Urothelium cell line (cell line): Measurements from ENCODE around the gene UGT2B7.
"Not testable (repeated sequence)": the region's sequence is repeated elsewhere in the genome, so short reads cannot be mapped to it uniquely, and the experiment has no call there.

Source experiments
- DNase-seq: peaks from one replicate; pipeline ENCODE4 v3.0.0; 2011; ENCODE audit warnings: low spot score, mixed read lengths
- FAIRE-seq: peaks from 2 replicates; lab custom pipeline; 2011; peaks lifted over from hg19 to GRCh38; lab: Jason Lieb, UNC

UGT2B7 gene

GRCh38 chr4:69078852-69079251 lies 17.4 kb upstream of the UGT2B7 start:
- DNase-seq (no peak), FAIRE-seq (no peak)

- no peak for DNase-seq
- FAIRE-seq, result no peak
These were observed 7.8 kb upstream of the UGT2B7 start for GRCh38 chr4:69088473-69088872.

DNA sequence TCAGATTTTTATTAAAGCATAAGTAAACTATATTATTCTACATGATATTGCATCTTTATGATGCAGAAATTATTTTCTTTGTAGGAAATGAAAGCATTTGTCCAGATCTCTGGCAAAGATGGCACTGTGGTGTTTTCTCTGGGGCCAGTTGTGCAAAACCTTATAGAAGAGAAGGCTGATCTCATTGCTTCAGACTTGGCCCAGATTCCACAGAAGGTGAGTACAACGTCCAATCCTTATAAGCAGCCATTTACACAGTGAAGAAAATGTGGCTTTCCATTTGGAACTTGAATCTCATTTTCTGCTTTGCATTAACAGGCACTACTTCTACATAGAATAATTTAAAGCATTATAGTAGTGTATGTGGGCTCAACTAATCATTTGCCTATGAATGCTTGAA lies 6.9 kb upstream of the UGT2B7 start:
- no peak for FAIRE-seq
- DNase-seq, result no peak

GRCh38 chr4:69092190-69092589 lies 4.1 kb upstream of the UGT2B7 start:
- DNase-seq (peak; percentile 18), FAIRE-seq (no peak)

GRCh38 chr4:69092980-69093568 lies 3.2 kb upstream of the UGT2B7 start:
- FAIRE-seq (no peak), DNase-seq (no peak)

DNA sequence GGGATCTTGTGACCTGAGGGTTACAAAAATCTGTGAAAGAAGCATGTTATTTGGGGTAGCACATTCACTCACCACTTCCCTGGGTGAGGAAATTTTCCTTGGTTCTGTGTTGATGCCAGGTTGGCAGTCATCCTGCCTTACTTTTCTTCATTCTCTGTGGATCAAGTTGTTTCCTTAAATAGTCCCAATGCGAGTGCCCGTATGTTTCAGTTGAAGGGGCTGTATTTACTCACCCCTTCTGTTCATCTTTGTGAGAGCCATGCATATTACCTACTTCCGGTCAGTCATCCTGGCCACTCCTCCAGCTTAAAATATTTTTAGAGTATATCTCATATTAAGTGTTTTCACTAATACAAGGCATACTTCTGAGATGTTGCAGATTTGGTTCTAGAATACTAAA lies 2.6 kb upstream of the UGT2B7 start:
- FAIRE-seq, result no peak
- no peak for DNase-seq

- FAIRE-seq (no peak), DNase-seq (peak; percentile 5)
These were observed 958 bp upstream of the UGT2B7 start for GRCh38 chr4:69095301-69095731.

DNA sequence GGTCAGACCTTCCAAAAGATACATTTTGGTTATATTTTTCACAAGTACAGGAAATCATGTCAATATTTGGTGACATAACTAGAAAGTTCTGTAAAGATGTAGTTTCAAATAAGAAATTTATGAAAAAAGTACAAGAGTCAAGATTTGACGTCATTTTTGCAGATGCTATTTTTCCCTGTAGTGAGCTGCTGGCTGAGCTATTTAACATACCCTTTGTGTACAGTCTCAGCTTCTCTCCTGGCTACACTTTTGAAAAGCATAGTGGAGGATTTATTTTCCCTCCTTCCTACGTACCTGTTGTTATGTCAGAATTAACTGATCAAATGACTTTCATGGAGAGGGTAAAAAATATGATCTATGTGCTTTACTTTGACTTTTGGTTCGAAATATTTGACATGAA lies 536 bp downstream of the UGT2B7 start:
- FAIRE-seq, result no peak
- DNase-seq, result no peak

DNA sequence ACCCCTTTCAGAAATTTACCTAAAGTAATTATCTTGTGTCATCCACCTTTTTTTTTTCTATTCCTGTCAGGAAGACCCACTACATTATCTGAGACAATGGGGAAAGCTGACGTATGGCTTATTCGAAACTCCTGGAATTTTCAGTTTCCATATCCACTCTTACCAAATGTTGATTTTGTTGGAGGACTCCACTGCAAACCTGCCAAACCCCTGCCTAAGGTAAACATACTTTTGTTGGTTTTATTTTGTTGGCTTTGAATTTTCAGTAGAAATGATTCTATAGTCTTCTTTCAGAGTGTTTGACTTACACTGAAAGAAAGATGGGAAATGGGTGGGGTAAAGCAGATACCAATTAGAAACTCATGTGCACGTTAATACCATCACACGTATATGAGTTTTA lies 2.2 kb downstream of the UGT2B7 start:
- FAIRE-seq (no peak), DNase-seq (no peak)

GRCh38 chr4:69099910-69100309 lies 3.6 kb downstream of the UGT2B7 start:
- no peak for DNase-seq
- no peak for FAIRE-seq

GRCh38 chr4:69102668-69103067 lies 6.4 kb downstream of the UGT2B7 start:
- DNase-seq, FAIRE-seq: not testable (repeated sequence)

DNA sequence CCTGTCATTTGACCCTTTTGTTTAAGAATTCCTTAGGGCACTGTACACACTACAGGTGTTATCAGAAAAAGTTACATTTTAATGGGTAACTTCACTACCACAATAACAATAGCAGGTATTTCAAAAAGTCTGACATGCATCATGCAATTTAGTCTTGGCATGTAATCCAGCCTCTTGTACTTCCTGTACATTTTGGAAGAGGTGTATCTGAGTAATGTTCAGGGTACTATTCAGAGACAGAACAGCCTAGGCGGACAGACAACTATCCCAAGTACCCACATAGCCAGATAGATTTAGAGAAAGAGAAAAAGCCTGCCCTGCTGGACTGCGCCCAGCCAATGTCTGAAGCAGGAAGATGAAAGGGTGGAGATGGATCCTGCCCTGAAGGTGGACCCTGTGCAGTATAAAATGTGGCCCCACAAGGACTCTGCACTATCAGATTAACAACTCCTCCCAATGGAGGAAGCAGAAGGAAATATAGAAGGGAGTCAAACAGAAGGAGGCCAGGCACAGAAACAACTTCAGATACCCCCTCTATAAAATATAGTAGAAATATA lies 8.5 kb downstream of the UGT2B7 start:
- peak; percentile 40 for FAIRE-seq
- no peak for DNase-seq

GRCh38 chr4:69115151-69115850 lies 19.0 kb downstream of the UGT2B7 start:
- DNase-seq, FAIRE-seq: not testable (repeated sequence)

- no peak for FAIRE-seq
These were observed 19.6 kb downstream of the UGT2B7 start for GRCh38 chr4:69115851-69116213.

GRCh38 chr4:69116645-69117321 lies 20.5 kb downstream of the UGT2B7 start:
- DNase-seq (no peak), FAIRE-seq (no peak)

More at GRCh38 chr4:69115851-69116213, 19.6 kb downstream of the UGT2B7 start:
- no peak for DNase-seq

DNA sequence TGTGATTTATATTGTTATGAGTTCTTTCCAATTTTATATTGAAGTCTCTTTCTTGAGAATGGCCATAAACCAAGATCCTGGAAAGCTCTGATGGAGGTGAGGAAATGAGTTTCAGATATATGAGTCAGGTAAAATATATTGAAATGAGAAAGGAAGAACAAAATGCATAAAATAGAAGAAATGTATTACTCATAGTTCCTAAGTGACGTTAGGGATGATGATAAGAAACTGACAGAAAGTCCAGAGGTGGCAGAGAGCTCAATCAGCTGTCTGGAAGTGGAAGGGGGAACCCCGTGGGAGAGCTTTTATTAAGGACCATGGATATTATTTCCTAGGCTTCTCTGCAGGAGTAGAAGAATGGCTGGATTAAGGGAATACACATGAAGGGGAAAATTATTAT lies 24.6 kb downstream of the UGT2B7 start:
- DNase-seq, result no peak
- FAIRE-seq, result no peak

GRCh38 chr4:69122476-69122875 lies 26.2 kb downstream of the UGT2B7 start:
- no peak for DNase-seq
- FAIRE-seq, result no peak

GRCh38 chr4:69124941-69125340 lies 28.7 kb downstream of the UGT2B7 start:
- FAIRE-seq, result no peak
- no peak for DNase-seq

DNA sequence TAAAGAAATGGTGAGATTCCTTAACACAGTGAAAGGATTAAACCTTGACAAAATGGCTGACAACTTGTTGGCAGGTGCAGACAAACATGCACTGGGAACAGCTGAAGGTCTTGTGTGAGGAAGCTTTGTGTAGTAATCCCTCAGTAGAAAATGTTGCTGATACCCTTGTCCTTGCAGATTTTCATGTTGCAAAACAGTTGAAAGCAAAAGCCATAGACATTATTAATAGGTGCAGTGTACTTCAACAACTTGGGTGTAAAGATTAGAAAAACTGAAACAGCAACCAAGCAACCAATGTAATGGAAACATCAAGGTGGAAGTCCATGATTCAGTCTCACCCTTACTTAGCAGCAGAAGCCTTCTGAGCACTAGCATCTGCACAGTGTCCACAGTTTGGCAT lies 29.8 kb downstream of the UGT2B7 start:
- DNase-seq (no peak), FAIRE-seq (no peak)

- DNase-seq (no peak), FAIRE-seq (no peak)
These were observed 37.7 kb downstream of the UGT2B7 start for GRCh38 chr4:69133993-69134392.

DNA sequence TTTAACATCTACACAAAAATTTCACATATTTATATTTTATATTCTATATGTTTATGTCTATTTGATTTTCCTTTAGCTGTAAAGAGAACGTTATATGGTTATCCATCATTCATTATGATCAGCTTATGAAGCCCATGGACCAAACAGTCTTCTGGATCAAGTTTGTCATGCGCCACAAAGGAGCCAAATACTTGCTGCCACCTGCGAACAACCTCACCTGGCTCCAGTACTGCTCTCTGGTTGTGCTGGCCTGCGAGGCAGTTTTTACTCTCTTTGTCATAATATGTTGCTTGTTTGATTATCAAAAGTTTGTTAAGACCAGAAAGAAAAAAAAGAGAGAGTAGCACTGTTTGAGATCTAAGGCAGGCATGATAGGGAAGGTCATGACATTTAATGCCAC lies 38.2 kb downstream of the UGT2B7 start:
- FAIRE-seq, result no peak
- DNase-seq, result no peak

DNA sequence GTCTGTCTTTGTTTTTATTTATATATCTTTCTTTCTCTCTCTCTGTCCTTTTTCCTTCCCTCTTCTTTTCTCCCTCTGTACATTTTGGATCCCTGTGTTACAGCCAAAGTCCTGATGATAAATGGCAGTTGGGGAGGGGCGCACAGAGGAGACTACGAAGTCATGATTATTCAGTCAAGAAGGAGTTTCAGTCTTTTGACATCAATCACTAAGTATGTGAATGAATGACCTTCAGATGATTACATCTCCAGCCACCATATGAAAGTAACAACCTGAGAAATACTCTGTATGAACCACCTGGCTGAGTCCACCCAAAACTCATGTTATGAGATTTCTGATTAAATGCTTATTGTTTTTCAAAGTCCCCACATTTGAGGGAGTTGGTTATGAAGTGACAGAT lies 45.0 kb downstream of the UGT2B7 start:
- FAIRE-seq (no peak), DNase-seq (no peak)
